ENCODE measurements around the gene KIAA1755. TPM values are rescaled to one million over a fixed set of nuclear protein-coding genes. Genes with fewer than 3 reads are reported as not detected.

Gene KIAA1755
- total RNA-seq, 2 donors from 2014 or later, result not detected

DNA sequence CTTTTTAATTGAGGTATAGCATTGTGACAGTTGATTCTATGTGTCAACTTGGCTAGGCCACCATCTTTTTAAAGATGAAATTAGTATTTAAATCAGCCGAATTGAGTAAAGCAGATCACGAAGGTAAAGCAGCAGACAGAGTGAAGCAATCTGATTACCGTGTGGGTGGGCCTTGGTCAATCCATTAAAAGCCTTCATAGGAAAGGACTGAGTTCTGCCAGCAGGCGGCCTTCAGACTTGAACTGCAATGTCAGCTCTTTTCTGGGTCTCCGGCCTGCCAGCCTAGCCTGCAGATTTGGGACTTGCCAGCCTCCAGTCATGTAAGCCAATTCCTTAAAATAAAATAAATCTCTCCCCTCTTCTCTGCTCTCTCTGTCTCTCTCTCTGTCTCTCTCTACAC is 73.0 kb downstream of the KIAA1755 start:
- Mint-ChIP-seq H3K9me3 (no peaks in the 10 kb centered on the region), H3K4me3 (no peak overlapping the region), H3K27ac (no peak overlapping the region), H3K36me3 (no peaks in the 10 kb centered on the region), H3K4me1 (ENCODE audit: low read depth in 2 of 2) (no peaks in the 10 kb centered on the region), H3K27me3 (peaks cover 18 to 26% of the 10 kb centered on the region in 2 donors)
- peak; percentile 51 for DNase-seq (ENCODE audit: low spot score)
- ATAC-seq, result no peak

DNA sequence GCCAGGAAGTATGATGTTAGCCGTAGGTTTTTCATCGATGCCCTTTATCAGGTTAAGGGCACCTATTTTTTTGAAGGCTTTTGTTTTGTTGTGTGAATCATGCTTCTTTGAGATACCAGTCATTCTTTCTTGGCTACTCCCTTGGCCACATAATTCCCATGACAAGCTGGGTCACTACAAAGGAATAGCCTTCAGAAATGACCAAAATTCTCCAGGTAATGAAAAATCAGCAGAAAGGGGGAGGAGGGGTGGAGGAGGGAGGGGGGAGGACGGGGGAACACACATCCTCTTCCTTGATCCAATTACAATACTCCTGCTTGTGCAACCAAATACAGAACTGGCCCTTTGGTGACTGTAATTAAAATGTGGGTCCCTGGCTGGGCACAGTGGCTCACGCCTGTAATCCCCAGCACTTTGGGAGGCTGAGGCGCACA is 73.7 kb downstream of the KIAA1755 start:
- DNase-seq (ENCODE audit: low spot score) (no peak), ATAC-seq (no peak)
- H3K4me1 Mint-ChIP-seq (ENCODE audit: low read depth in 2 of 2), result no peaks in the 10 kb centered on the region
- no peak overlapping the region for H3K4me3 Mint-ChIP-seq
- H3K27ac Mint-ChIP-seq, result no peak overlapping the region
- peaks cover 18 to 26% of the 10 kb centered on the region in 2 donors for H3K27me3 Mint-ChIP-seq
- H3K36me3 Mint-ChIP-seq, result no peaks in the 10 kb centered on the region
- H3K9me3 Mint-ChIP-seq, result no peaks in the 10 kb centered on the region

DNA sequence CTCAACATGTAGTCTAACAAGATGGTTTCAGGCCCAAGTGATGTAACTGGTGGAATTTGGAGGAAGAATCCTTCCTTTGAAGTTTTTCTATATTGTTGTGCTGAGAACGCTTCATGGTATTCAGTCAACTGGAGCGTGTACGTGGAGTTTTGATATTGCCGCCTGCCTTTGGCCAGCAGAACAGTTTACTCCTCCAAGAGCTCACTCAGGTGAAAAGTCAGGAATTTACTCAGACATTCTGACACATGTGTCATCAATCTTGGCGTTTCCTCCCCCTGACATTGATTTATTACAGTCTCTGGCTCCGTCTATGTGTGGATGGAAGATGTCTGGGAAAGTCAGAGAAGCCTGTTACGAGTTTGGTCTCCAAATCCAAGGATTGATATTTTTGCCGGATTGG is 76.4 kb downstream of the KIAA1755 start:
- H3K9me3 Mint-ChIP-seq, result no peaks in the 10 kb centered on the region
- ATAC-seq (no peak), DNase-seq (ENCODE audit: low spot score) (no peak)
- H3K4me1 Mint-ChIP-seq (ENCODE audit: low read depth in 2 of 2), result no peaks in the 10 kb centered on the region
- no peaks in the 10 kb centered on the region for H3K36me3 Mint-ChIP-seq
- H3K4me3 Mint-ChIP-seq, result no peak overlapping the region
- H3K27me3 Mint-ChIP-seq, result peaks cover 14 to 27% of the 10 kb centered on the region in 2 donors
- no peak overlapping the region for H3K27ac Mint-ChIP-seq

DNA sequence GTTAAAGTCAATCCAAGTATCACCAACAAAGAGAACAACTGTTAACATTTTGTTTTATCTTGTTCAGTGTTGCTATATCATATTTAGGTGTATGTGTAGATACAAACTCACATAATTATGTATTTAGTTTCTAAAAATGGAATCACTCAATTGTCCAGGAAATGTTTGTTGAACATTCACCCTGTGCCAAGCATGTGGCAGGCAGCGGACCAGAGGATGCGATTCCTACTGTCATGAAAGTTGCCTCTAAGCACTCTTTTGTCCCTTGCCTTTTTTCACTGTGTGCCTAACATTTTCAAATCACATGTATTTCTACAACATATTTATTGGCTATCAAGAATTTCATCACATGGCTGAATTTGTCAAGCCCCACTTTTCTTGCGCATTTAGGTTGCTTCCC is 78.6 kb downstream of the KIAA1755 start:
- H3K27ac Mint-ChIP-seq, result no peak overlapping the region
- no peaks in the 10 kb centered on the region for H3K4me1 Mint-ChIP-seq (ENCODE audit: low read depth in 2 of 2)
- no peaks in the 10 kb centered on the region for H3K9me3 Mint-ChIP-seq
- peaks cover 19 to 32% of the 10 kb centered on the region in 2 donors for H3K27me3 Mint-ChIP-seq
- no peak overlapping the region for H3K4me3 Mint-ChIP-seq
- no peaks in the 10 kb centered on the region for H3K36me3 Mint-ChIP-seq
- DNase-seq (ENCODE audit: low spot score), result no peak
- ATAC-seq, result no peak

DNA sequence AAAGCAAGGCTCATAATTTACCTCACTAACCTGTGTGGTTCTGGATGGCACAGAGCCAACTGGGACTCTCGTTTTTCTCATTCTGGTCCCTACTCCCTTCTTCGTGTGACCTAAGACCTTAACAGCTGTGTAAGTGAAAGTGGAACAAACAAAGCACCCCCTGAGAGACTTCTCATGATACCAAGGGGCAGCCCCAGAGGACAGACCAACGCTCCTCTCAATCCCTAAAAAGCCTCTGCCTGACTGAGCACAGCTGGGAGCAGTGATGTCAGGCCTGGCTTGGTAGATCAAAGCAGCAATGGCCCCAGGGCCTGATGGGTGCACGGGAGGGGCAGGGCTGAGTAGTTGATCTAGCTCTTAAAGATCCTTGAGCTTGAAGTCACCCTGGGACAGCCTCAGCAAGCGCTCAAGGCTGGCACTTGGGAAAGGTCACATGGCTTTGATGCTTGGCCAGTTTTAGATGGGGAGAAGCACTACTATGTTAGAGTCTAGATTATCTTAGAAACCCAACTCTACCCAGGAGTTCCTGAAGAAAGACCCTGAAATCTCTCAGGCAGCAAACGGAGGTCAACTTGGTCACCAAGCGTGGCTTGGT is 79.2 kb downstream of the KIAA1755 start:
- DNase-seq (ENCODE audit: low spot score) (peak; percentile 25), ATAC-seq (no peak)
- H3K4me1 Mint-ChIP-seq (ENCODE audit: low read depth in 2 of 2), result no peaks in the 10 kb centered on the region
- no peak overlapping the region for H3K27ac Mint-ChIP-seq
- H3K4me3 Mint-ChIP-seq, result no peak overlapping the region
- no peaks in the 10 kb centered on the region for H3K36me3 Mint-ChIP-seq
- H3K27me3 Mint-ChIP-seq, result peaks cover 17 to 32% of the 10 kb centered on the region in 2 donors
- H3K9me3 Mint-ChIP-seq, result no peaks in the 10 kb centered on the region

DNA sequence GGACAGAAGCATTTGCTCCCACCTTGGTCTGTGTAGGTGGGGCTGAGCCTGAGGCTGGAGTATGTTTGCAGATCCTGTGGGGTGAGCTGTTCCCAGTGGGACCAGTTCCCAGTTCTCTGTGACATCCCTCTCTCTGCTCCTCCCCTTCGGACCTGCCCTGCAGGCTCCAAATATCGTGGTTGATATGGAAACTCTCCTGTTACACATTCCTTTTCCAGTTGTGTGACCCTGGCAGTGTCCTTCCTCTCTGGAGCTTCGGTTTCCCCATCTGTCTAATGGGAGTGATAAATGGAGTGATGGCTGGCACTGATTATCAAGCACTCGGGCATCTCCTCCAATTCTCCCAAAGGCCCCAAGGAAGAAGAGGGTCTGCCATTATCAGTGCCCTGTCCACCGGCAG is 79.8 kb downstream of the KIAA1755 start:
- Mint-ChIP-seq H3K36me3 (no peaks in the 10 kb centered on the region), H3K27ac (no peak overlapping the region), H3K4me3 (no peak overlapping the region), H3K4me1 (ENCODE audit: low read depth in 2 of 2) (no peaks in the 10 kb centered on the region), H3K27me3 (peaks cover 15 to 32% of the 10 kb centered on the region in 2 donors), H3K9me3 (no peaks in the 10 kb centered on the region)
- ATAC-seq, result no peak
- DNase-seq (ENCODE audit: low spot score), result peak; percentile 41

DNA sequence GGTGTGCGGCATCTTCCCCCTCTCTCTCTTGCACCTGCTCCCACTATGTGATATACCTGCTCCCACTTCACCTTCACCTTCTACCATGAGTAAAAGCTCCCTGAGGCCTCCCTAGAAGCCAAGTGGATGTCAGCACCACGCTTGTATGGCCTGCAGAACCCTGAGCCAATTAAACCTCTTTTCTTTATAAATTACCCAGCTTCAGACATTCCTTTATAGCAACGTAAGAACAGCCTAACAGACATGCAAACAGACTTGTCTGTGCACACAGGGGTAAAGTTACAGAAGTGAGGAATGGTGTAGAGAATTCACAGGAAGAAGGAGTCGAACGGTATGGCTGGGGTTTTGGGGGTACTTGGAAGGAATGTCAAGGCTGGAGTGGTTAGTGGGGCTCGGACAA is 80.7 kb downstream of the KIAA1755 start:
- peaks cover 14 to 33% of the 10 kb centered on the region in 2 donors for H3K27me3 Mint-ChIP-seq

DNA sequence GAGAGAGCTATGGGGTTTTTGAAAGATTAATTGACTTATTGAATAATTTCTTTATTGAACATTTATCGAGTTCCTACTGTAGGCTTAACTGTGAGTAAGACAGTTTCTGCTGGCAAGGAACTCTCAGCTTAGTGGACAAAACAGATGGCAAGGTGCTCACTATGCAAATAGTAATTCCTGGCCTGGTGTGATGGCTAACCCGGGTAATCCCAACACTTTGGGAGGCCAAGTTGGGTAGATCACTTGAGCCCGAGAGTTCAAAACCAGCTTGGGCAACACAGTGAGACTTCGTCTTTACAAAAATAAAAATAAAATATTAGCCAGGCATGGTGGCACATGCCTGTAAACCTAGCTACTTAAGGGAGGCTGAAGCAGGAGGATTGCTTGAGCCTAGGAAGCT is 82.0 kb downstream of the KIAA1755 start:
- peak; percentile 56 for DNase-seq (ENCODE audit: low spot score)
- H3K36me3 Mint-ChIP-seq, result no peaks in the 10 kb centered on the region
- no peaks in the 10 kb centered on the region for H3K9me3 Mint-ChIP-seq
- no peak overlapping the region for H3K27ac Mint-ChIP-seq
- H3K4me1 Mint-ChIP-seq (ENCODE audit: low read depth in 2 of 2), result no peaks in the 10 kb centered on the region
- peaks cover 11 to 40% of the 10 kb centered on the region in 2 donors for H3K27me3 Mint-ChIP-seq
- no peak for ATAC-seq
- no peak overlapping the region for H3K4me3 Mint-ChIP-seq

More for the DNA sequence above, 80.7 kb downstream of the KIAA1755 start:
- no peaks in the 10 kb centered on the region for H3K4me1 Mint-ChIP-seq (ENCODE audit: low read depth in 2 of 2)
- ATAC-seq, result no peak
- peak; percentile 8 for DNase-seq (ENCODE audit: low spot score)
- H3K27ac Mint-ChIP-seq, result no peak overlapping the region
- no peaks in the 10 kb centered on the region for H3K9me3 Mint-ChIP-seq
- no peak overlapping the region for H3K4me3 Mint-ChIP-seq
- H3K36me3 Mint-ChIP-seq, result no peaks in the 10 kb centered on the region

DNA sequence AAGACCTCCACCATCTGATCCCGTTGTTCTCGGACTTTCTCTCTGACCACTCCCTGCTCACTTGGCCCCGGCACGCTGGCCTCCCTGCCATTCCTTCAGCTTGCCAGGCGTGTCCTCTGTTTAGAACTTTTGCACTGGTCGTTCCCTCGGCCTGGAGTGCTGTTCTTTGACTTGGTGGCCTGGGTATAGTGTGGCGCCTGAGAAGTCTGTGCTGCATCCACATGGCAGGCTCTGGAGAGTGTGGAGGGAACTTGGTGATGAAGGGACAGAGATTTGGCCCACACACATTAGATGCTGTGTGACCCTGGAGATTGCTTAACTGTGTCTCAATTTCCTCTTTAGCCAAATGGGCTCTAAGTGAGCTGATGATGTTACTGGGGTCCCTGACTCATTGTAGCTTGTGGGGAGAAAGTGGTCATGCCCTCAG is 82.5 kb downstream of the KIAA1755 start:
- no peaks in the 10 kb centered on the region for H3K4me1 Mint-ChIP-seq (ENCODE audit: low read depth in 2 of 2)
- peak; percentile 35 for DNase-seq (ENCODE audit: low spot score)

DNA sequence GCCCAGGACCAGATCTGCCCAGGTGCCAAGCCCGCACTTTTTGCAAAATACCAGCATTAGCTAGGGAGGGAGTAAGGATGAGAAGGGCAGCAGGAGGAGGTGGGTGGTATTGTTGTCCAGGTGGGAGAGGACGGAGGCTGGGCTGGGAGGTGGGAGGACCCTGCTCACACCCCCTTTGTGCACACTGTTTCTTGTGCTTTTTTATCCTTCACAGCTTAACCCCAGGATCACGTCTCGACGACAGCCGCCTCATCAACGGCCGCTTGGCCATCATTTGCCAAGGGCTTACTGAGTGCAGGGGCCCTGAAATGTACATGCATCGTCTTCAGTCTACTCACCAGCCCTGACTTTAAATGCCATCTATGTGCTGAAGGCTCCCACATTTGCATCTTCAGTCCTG is 83.3 kb downstream of the KIAA1755 start:
- ATAC-seq (no peak), DNase-seq (ENCODE audit: low spot score) (no peak)
- Mint-ChIP-seq H3K27me3 (peaks cover 13 to 36% of the 10 kb centered on the region in 2 donors), H3K4me3 (no peak overlapping the region), H3K27ac (no peak overlapping the region), H3K4me1 (ENCODE audit: low read depth in 2 of 2) (no peaks in the 10 kb centered on the region), H3K36me3 (no peaks in the 10 kb centered on the region), H3K9me3 (no peaks in the 10 kb centered on the region)

More for the DNA sequence above, 82.5 kb downstream of the KIAA1755 start:
- Mint-ChIP-seq H3K9me3 (no peaks in the 10 kb centered on the region), H3K4me3 (no peak overlapping the region), H3K27me3 (peaks cover 12 to 35% of the 10 kb centered on the region in 2 donors), H3K36me3 (no peaks in the 10 kb centered on the region), H3K27ac (no peak overlapping the region)
- no peak for ATAC-seq

DNA sequence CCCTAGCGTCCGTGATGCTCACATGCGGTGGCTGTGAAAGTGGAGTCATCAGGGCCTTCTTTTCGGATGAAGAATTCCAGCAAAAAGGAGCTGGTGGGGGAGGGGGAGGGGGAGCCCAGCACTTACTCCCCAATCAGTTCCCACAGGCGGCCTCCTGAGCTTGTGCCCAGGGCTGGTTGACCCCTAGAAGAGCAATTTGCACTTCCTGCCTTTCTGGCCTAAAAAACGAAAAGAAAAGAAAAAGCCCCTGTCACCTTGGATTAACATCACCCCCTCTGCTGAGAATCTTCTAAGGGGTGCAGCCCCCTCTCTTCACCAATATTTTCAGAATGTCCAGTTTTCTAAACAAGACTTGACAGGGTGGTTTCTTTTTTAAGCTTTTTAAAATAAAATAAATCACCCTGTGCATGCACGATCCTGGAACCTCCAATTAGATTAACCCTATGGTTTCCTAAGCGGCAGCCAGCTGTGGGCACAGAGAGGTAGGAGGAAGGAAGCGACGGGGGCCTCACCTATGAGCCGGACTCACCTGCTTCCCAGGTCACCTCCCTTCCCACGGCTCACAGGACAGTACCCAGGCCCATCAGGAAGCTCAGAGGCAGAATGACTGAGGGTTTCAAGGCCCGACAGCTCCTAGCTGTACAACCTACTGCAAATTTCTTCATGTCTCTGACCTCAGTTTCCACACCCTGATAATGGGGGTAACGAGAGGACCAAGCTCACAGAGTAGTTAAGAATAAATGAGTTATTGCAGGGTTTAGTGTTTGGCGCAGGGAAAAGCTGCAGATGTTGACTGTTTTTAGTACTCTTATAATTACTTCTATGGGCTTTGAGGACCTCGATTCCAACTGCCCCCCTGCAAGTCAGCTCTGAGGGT is 85.0 kb downstream of the KIAA1755 start:
- no peak overlapping the region for H3K27ac Mint-ChIP-seq
- no peaks in the 10 kb centered on the region for H3K4me1 Mint-ChIP-seq (ENCODE audit: low read depth in 2 of 2)
- ATAC-seq (no peak), DNase-seq (ENCODE audit: low spot score) (peak; percentile 6)
- H3K27me3 Mint-ChIP-seq, result peaks cover 16 to 44% of the 10 kb centered on the region in 2 donors
- no peaks in the 10 kb centered on the region for H3K9me3 Mint-ChIP-seq
- H3K36me3 Mint-ChIP-seq, result no peaks in the 10 kb centered on the region
- H3K4me3 Mint-ChIP-seq, result no peak overlapping the region

DNA sequence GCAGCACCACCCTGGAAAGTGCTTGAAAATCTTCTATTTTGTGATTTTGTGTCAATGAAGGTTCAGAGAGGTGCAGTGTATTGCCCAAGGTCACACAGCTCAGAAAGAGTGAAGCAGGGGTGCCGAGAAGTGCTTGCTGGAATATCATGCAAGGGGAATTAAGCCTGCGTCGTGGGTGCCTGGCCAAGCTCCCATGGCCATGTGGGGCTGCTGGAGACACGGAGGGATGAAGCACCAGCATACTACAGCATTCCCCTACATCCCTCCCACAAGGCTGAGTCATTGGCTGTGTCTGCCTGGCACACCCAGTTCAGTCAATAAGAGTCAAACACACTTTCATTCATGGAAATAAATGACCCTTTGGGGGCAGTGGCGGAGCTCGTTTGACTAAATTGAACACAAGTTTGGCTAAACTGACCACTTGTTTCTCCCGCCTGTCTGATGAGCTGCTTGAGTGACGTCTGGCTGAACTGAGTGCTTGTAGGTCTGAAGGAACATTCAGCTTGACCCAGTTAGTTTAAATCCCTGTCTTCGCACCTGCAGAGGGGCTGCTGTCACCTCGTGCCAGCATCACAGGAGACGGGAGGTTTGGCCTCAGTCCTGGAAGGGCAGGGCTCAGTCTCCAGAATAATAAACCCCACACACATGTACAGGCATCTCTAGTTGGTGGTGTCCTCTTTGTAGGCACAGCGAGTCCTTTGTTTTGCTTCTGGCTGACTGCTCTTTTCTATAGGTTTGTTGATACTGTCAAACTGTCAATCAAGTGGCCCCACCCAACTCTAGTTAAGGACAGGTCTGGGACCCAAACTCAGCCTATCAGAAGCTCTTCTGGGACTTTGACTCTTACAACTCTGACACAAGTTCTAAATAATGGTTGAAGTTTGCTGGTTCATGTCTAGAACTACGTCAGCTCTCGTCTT is 87.0 kb downstream of the KIAA1755 start:
- H3K27me3 Mint-ChIP-seq, result peaks cover 12 to 38% of the 10 kb centered on the region in 2 donors
- H3K27ac Mint-ChIP-seq, result no peak overlapping the region
- no peaks in the 10 kb centered on the region for H3K36me3 Mint-ChIP-seq
- no peak for ATAC-seq
- peaks cover 7 to 8% of the 10 kb centered on the region in 2 donors for H3K4me1 Mint-ChIP-seq (ENCODE audit: low read depth in 2 of 2)
- H3K4me3 Mint-ChIP-seq, result no peak overlapping the region
- no peaks in the 10 kb centered on the region for H3K9me3 Mint-ChIP-seq
- DNase-seq (ENCODE audit: low spot score), result peak; percentile 22

DNA sequence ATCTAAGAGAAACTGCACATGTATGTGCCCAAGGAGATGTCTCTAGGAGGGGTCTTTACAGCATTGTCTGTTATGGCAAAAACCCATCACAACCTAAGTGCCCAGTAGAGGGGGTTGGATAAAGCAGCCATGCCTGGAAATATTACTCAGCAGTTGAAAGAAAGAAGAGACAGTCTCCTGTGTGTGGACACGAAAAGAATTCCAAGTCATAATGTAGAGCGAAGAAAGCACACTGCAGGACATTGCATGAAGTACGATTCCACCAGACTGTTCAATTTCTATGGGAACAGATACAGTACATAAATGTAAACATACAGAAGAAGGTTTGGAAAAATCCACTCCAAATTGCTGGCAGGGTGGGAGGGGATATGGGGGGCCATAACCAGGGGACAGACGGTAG is 88.1 kb downstream of the KIAA1755 start:
- Mint-ChIP-seq H3K4me3 (no peak overlapping the region), H3K4me1 (ENCODE audit: low read depth in 2 of 2) (peaks cover 12 to 16% of the 10 kb centered on the region in 2 donors), H3K9me3 (no peaks in the 10 kb centered on the region), H3K36me3 (no peaks in the 10 kb centered on the region), H3K27ac (no peak overlapping the region), H3K27me3 (peaks cover 6 to 28% of the 10 kb centered on the region in 2 donors)
- no peak for ATAC-seq
- no peak for DNase-seq (ENCODE audit: low spot score)

All from natural killer cell treated with Interleukin-12 subunit alpha and Interleukin-12 subunit beta and Interleukin-15 and Interleukin-18, amount 100 ng/mL, for 72 hours (primary cell).